H4 (cell line): ENCODE data around the gene RNF11. TPM values are rescaled to one million over a fixed set of nuclear protein-coding genes. Genes with fewer than 3 reads are reported as not detected.

ENCODE experiments used
- DNase-seq: peaks from one replicate; pipeline ENCODE4 v3.0.0-alpha.2; 2015; ENCODE audit warnings: low spot score
- total RNA-seq: library from RNA; depleted of rRNA; stranded (reverse); fragments of >200 nt; shearing (Covaris generic); gene quantifications from 2 replicates; pipeline ENCODE4 v1.2.3, GENCODE V29; 2014

Gene RNF11
- total RNA-seq, 1 experiment from 2014 or later = 123 TPM

- DNase-seq = peak; percentile 4
These were observed 59.9 kb downstream of the RNF11 start for GRCh38 chr1:51295926-51296325.

- DNase-seq = peak; percentile 80
These were observed 60.6 kb downstream of the RNF11 start for GRCh38 chr1:51296383-51297357.

- DNase-seq = peak; percentile 7
These were observed 61.6 kb downstream of the RNF11 start for GRCh38 chr1:51297401-51298321.

- peak; percentile 3 for DNase-seq
These were observed 62.2 kb downstream of the RNF11 start for GRCh38 chr1:51298322-51298705.

GRCh38 chr1:51299185-51299885 is 63.3 kb downstream of the RNF11 start:
- DNase-seq = peak; percentile 2

GRCh38 chr1:51299981-51300670 is 64.1 kb downstream of the RNF11 start:
- DNase-seq = peak; percentile 2

- DNase-seq = peak; percentile 17
These were observed 65.2 kb downstream of the RNF11 start for GRCh38 chr1:51301152-51301843.

GRCh38 chr1:51301844-51302162 is 65.7 kb downstream of the RNF11 start:
- peak; percentile 11 for DNase-seq

- peak; percentile 1 for DNase-seq
These were observed 66.2 kb downstream of the RNF11 start for GRCh38 chr1:51302270-51302669.

GRCh38 chr1:51302746-51303145 is 66.7 kb downstream of the RNF11 start:
- peak; percentile 4 for DNase-seq

GRCh38 chr1:51303315-51303714 is 67.2 kb downstream of the RNF11 start:
- no peak for DNase-seq

- no peak for DNase-seq
These were observed 67.7 kb downstream of the RNF11 start for GRCh38 chr1:51303751-51304251.

- no peak for DNase-seq
These were observed 68.3 kb downstream of the RNF11 start for GRCh38 chr1:51304360-51304759.

- DNase-seq = no peak
These were observed 69.3 kb downstream of the RNF11 start for GRCh38 chr1:51305371-51305823.

- DNase-seq = no peak
These were observed 70.9 kb downstream of the RNF11 start for GRCh38 chr1:51306950-51307349.

GRCh38 chr1:51308636-51309035 is 72.6 kb downstream of the RNF11 start:
- DNase-seq = no peak

GRCh38 chr1:51309291-51309690 is 73.2 kb downstream of the RNF11 start:
- DNase-seq = no peak

- no peak for DNase-seq
These were observed 75.0 kb downstream of the RNF11 start for GRCh38 chr1:51310871-51311613.

- DNase-seq = no peak
These were observed 75.8 kb downstream of the RNF11 start for GRCh38 chr1:51311826-51312225.

- no peak for DNase-seq
These were observed 76.6 kb downstream of the RNF11 start for GRCh38 chr1:51312718-51313117.
